Measurements from ENCODE around the gene TDP1.
A peak's percentile ranks its signal among the peaks of the same experiment; 100 is the strongest.

Gene TDP1

GRCh38 chr14:89986462-89987160 lies 30.9 kb downstream of the TDP1 start:
- no peak for DNase-seq (ENCODE audit: low read depth)
- TF ChIP-seq, protein P1, sequence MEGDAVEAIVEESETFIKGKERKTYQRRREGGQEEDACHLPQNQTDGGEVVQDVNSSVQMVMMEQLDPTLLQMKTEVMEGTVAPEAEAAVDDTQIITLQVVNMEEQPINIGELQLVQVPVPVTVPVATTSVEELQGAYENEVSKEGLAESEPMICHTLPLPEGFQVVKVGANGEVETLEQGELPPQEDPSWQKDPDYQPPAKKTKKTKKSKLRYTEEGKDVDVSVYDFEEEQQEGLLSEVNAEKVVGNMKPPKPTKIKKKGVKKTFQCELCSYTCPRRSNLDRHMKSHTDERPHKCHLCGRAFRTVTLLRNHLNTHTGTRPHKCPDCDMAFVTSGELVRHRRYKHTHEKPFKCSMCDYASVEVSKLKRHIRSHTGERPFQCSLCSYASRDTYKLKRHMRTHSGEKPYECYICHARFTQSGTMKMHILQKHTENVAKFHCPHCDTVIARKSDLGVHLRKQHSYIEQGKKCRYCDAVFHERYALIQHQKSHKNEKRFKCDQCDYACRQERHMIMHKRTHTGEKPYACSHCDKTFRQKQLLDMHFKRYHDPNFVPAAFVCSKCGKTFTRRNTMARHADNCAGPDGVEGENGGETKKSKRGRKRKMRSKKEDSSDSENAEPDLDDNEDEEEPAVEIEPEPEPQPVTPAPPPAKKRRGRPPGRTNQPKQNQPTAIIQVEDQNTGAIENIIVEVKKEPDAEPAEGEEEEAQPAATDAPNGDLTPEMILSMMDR (conservative IDR thresholded peaks at IDR 0.05; ENCODE audit: low read depth, low read length), result no peak
- H3K4me3 ChIP-seq (ENCODE audit: low read depth, low read length), result no peak overlapping the region

DNA sequence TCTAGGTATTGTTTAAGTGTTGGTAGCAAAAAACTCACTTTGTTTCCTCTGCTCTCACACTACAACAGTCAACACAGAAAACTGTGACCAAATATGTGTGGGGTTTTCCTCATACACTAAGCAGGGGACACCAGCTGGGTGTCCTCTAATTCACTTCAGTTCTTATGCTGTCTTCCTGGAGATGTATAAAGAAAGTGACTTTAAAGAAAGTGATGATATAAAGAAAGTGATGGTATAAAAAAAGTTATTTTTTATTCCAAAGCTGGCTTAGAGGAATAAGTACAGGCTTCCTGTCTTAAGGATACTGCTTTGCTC lies 31.4 kb downstream of the TDP1 start:
- no peak overlapping the region for H3K4me3 ChIP-seq (ENCODE audit: low read depth, low read length)
- no peak for DNase-seq (ENCODE audit: low read depth)
- TF ChIP-seq, protein P1 (conservative IDR thresholded peaks at IDR 0.05; ENCODE audit: low read depth, low read length), result no peak

DNA sequence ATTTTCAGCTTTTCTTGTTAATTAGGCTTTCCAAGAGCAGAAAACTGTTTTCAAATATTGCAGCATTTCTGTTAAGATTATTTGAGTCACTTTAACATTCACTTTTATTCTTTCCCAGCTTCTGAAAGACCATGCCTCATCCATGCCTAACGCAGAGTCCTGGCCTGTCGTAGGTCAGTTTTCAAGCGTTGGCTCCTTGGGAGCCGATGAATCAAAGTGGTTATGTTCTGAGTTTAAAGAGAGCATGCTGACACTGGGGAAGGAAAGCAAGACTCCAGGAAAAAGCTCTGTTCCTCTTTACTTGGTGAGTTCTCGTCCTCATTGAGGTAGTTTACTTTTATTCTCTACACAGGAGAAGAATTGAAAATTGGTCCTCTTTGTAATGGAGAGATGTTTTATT lies 33.1 kb downstream of the TDP1 start:
- no peak for DNase-seq (ENCODE audit: low read depth)
- H3K4me3 ChIP-seq (ENCODE audit: low read depth, low read length), result no peak overlapping the region
- TF ChIP-seq, protein P1 (conservative IDR thresholded peaks at IDR 0.05; ENCODE audit: low read depth, low read length), result no peak

- no peak for DNase-seq (ENCODE audit: low read depth)
- TF ChIP-seq, protein P1 (conservative IDR thresholded peaks at IDR 0.05; ENCODE audit: low read depth, low read length), result no peak
Observed at GRCh38 chr14:89990218-89990617, 34.5 kb downstream of the TDP1 start.

GRCh38 chr14:89990623-89991275 lies 35.0 kb downstream of the TDP1 start:
- TF ChIP-seq, protein P1 (conservative IDR thresholded peaks at IDR 0.05; ENCODE audit: low read depth, low read length), result no peak
- peak; percentile 3 for DNase-seq (ENCODE audit: low read depth)

More at GRCh38 chr14:89990218-89990617, 34.5 kb downstream of the TDP1 start:
- no peak overlapping the region for H3K4me3 ChIP-seq (ENCODE audit: low read depth, low read length)

GRCh38 chr14:89992273-89992672 lies 36.5 kb downstream of the TDP1 start:
- TF ChIP-seq, protein P1 (conservative IDR thresholded peaks at IDR 0.05; ENCODE audit: low read depth, low read length), result no peak
- no peak for DNase-seq (ENCODE audit: low read depth)
- H3K4me3 ChIP-seq (ENCODE audit: low read depth, low read length), result no peak overlapping the region

More at GRCh38 chr14:89990623-89991275, 35.0 kb downstream of the TDP1 start:
- H3K4me3 ChIP-seq (ENCODE audit: low read depth, low read length), result no peak overlapping the region

DNA sequence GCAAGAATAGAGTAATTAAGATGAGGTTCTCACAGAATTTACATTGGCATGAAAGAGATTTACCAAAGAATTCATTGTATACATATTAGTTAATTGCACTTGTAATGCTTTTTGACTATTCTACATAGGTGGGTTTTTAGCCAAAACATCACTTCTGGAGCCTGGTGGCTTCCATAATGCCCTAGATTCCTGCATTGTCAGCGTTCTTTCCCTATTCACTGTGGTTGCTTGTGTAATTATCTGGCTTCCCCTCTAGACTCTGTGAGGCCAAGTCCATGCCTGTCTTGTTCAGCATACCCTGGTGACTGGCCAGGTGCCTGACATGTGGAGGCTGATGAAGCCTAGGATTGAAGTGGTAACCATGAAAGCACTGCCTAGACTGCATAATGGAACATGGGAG lies 41.2 kb downstream of the TDP1 start:
- no peak for DNase-seq (ENCODE audit: low read depth)
- TF ChIP-seq, protein P1 (conservative IDR thresholded peaks at IDR 0.05; ENCODE audit: low read depth, low read length), result no peak
- no peak overlapping the region for H3K4me3 ChIP-seq (ENCODE audit: low read depth, low read length)
